Stimulated activated CD4-positive, alpha-beta T cell treated with anti-CD3 and anti-CD28 coated beads, Interleukin-12 subunit alpha, Interleukin-12 subunit beta, amount 100 ng/mL, for 24 hours (primary cell): ENCODE measurements around the gene TLK2.
A peak's percentile ranks its signal among the peaks of the same experiment; 100 is the strongest.
"Not testable (repeated sequence)": the region's sequence is repeated elsewhere in the genome, so short reads cannot be mapped to it uniquely, and the experiment has no call there.

Source experiments
- DNase-seq, 2 experiments: peaks; one replicate each; pipeline ENCODE4 v3.0.0-alpha.2; 2020; ENCODE audit warnings: low read depth in 2 of 2

TLK2 gene

DNA sequence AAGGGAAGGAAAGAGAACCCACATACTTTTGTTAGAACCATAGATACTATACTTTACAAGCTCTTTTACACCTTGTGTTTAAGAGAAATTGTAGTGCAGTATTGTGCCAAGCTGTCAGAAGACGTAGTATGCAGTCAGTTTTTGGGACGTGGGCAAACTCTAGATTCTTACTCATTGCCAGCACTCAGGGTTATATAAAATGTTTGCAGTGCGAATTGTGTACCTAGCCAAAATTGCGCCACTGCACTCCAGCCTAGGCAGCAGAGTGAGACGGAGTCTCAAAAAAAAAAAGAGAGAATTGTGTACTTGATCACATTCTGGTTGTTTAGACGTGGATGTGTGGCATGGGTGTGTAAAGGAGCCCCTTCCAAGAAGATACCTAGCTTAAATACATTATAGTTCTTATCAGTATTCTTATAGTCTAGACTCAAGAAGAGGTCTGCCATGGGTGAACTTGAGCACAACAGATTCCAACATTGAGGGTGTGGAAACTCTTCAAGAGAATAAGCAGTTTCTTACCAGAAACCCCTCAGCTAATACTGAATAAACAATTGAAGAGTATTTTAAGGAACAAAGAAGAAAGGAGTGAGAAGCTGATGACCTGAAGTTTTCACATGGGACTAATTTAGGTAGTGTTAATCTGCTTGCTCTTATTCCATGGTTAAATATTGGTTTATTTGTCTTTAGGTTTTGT is 121.5 kb downstream of the TLK2 start:
- no peak for DNase-seq

DNA sequence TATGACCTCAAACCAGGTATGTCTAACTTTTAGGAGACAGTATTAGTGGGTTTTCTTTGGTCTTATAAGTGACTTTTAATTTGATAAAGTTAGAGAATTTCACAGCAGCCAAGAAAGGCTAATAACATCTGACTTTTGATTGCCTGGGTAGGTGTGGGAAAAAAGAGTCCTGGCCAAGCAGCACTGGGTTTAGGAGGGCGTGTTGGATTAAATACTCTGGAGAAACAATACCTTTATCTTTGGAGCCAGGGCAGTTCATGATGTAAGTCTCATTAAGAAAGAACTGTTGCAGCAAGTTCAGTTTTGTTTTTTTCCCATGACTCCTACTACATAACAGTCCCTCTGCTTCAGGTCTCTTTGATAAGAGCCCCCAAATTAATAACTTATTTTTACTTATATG is 122.2 kb downstream of the TLK2 start:
- DNase-seq, result no peak

DNA sequence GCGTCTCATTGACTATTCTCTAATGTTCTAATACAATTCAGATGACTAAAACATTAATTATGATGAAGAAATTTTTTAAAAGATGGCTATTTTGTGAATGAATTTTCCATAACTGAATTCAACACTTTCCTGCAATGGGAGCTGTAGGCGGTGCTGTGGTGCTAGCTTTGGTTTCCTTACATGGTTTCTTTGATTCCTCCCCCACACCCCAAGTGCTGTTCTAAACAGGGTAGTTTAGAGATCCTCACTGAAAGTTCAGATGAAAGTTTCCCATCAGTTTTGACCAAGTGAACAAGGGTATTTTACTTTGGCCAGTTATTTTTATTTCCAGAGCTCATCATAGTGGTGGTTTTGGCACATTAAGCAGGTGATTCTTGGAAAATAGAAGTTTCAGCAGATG is 122.8 kb downstream of the TLK2 start:
- no peak for DNase-seq

DNA sequence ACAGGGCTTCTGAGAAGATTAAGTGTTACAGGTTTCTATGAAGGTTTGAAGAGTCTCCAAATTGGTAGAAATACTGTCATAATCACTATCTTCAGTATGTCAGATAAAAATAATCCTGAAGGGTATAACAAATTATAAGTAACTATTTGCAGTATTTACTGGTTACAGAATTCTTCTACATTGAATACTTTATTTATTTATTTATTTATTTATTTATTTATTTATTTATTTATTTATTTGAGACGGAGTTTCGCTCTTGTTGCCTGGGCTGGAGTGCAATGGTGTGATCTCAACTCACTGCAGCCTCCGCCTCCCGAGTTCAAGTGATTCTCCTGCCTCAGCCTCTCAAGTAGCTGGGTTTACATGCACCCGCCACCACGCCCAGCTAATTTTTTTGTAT is 125.2 kb downstream of the TLK2 start:
- DNase-seq, result not testable (repeated sequence)

DNA sequence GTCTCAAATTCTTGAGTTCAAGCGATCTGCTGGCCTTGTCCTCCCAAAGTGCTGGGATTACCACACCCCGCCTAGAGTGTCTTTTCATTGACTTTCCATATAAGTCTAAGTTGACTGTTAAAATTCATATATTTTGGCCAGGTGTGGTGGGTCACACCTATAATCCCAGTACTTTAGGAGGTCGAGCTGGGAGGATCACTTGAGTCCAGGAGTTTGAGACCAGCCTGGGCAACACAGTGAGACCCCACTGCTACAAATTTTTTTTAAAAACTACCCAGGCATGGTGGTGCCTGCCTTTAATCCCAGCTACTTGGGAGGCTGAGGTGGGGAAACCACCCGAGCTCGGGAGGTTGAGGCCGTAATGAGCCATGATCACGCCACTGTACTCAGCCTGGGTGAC is 127.0 kb downstream of the TLK2 start:
- DNase-seq, result no peak

DNA sequence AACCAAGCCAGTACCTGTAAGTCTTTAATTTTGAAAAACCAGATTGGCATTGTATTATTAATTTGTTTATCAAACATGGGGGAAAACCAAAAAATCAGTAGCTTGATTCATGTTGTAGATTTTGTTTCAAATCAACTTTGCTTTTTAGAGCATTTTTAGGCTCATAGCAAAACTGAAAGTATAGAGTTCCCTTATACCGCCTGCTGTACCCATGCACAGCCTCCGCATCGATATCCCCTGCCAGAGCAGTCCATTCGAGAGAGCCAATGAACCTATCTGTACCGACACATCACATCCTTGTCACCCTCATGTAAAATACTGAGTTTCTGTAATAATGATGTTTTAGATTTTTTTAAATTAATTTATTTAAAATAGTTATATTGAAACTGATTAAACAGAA is 132.7 kb downstream of the TLK2 start:
- no peak for DNase-seq

DNA sequence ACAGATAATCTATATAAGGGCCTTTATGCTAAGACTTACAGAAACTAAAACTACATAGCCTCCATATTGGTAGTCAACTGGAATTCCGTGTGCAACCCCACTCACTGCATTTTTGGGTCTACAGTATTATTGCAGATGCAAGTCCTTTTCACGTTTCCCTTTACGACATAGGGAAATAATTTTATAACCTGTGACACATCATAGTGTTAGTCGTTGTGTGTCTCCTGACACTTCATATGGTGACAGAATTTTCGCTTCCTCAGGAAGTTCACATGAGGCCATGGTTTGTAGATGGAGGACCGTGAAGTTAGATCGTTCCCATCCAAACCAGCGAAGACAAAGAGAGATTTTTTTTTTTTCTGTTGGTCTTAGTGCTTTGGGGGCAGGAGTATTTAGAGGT is 133.1 kb downstream of the TLK2 start:
- DNase-seq, result no peak

DNA sequence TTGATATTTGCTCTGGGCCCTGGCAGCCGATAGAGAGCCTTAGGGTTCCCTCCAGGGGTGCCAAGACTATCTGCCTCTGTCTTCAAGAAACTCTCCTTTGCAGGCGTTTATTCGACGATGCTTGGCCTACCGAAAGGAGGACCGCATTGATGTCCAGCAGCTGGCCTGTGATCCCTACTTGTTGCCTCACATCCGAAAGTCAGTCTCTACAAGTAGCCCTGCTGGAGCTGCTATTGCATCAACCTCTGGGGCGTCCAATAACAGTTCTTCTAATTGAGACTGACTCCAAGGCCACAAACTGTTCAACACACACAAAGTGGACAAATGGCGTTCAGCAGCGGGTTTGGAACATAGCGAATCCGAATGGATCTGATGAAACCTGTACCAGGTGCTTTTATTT is 133.7 kb downstream of the TLK2 start:
- not testable (repeated sequence) for DNase-seq

DNA sequence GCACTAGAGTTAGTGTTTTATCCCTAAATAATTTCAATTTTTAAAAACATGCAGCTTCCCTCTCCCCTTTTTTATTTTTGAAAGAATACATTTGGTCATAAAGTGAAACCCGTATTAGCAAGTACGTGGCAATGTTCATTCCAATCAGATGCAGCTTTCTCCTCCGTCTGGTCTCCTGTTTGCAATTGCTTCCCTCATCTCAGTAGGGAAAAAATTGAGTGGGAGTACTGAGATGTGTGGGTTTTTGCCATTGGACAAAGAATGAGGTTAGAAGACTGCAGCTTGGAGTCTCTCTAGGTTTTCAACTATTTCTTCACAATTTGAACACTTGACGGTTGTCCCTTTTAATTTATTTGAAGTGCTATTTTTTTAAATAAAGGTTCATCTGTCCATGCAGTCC is 134.5 kb downstream of the TLK2 start:
- not testable (repeated sequence) for DNase-seq

DNA sequence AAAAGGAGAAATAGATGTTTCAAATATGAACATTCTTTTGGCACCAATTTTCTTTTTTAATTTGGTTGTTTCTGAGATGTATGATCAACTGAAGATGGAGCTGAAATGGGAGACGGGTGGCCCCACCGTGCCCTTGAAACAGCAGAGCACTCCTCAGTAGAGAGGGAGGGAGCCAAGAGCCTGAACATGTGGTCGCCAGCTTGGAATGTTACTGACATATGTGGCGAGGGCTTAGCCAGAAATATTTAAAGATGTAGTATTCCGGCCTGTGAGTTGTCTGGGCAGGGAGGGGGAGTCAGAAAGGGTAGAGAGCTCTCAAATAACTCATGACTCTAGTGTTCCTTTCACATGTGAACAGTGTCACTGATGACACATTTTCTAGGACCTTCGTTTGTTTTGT is 135.5 kb downstream of the TLK2 start:
- no peak for DNase-seq

DNA sequence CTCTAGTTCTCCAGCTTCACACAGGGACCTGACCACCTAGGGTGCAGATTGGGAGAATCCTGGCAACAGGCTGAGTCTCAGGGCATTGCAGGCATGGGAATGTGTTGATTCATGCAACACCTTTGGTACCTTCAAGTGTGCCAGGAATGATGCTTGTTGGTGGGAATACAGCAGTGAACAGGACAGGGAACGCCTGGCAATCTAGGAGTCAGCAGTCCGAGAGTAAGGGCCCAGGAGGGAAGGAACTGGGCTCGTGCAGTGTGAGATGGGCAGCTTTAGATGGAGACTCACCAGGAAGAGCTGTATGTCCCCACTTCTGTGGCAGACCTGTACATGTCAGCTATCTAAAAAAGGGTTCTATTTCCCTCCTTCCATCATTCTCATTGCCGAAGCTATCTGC is 136.9 kb downstream of the TLK2 start:
- no peak for DNase-seq

DNA sequence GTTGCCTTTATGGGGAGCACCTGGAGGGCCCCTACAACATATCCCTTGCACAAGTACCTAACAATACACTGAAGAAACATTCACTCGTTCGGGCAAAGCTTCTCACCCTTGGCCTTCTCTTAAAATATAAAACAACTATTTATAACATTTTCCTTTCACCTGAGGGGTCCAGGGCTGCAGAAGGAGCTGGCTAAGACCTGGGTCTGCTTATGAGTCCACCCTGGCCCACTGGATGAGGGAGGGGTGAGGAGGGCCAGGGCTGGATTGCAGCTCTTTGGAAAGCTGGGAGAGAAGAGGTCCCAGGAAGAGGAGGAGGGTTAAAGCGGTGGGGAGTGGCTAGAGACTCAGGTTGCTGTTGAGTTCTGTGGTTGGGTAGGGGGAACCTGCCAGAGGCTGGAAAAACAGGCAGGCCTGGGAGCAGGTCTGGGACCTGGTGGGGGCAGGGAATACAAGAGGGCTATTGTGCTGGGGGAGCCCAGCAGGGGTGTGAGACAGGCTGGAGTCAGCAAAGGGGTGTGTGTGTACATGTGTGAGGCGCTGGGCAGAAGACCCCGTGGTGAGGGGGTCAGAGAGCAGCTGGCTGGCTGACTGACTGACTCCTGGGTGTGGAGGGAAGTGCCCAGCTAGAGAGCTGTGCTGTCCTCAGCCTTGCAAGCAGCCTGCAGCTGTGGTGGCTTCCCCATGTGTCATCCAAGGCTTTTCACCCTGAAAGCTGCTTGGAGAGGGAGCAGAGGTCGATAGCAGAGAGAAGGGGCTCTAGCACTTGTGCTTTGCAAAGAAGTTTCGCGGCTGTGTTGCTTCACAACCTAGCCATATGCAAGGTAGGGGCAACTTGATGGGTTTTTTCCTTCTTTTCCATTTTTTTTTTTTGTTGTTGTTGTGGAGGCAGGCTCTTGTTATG is 138.6 kb downstream of the TLK2 start:
- no peak for DNase-seq

DNA sequence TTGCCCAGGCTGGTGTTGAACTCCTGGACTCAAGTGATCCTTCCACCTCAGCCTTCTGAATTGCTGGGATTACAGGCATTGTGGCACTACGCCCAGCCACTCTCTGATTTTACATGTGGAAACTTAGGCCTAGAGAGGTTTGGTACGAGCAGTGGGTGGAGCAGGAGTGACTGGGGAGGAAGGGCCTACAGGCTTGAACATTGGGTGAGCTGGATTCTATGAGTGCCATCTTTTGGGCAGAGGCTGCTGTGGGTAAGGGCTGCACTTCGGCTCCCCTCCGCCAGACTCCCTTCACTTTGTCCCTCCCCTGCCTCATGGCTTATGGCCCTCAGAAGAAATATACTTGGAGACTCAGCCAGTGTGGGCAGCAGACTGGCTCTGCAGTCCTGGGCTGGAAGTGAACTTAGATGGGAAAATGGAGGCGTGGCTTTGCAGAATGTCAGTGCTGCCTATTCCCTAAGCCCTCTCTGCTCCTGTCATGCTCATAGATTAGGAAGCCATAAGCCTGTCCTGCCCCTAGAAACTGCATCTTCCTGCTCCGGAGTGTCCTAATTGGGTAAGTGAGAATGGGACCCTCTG is 139.4 kb downstream of the TLK2 start:
- DNase-seq, result no peak

DNA sequence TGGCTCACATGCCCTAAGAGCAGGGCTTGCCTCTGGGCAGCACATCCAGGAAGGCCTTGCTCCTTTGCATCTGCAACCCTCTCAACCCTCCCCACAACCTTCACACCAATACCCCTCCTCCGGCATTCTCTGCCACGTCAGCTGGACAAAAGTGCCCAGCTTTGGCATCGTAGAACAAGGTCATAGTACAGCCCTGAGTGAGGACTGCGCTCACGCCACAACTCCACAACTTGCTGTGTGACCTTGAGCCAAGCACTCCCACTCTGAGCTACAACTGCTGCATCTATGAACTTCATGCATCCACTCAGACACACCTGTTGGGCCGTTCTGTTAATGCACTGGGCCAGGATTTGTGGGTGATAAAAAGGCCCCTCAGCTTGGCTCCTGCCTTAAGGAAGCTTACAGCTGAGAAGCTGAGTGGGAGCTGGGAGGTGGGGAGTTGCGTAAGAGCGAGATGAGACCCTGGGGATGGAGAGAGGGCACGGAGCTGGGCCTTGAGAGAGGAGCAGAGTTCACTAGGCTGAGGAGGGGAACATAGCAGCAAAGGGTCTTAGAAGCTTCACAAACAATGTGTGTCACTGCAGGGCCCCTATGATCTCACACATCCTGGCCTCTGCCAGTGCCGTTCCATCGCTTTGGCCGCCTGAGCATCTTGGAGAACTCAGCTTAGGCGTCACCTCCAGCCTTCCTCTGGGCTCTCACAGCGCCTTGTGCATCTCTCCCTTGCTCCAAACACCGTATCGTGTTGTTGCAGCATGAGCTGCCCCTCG is 140.2 kb downstream of the TLK2 start:
- no peak for DNase-seq

DNA sequence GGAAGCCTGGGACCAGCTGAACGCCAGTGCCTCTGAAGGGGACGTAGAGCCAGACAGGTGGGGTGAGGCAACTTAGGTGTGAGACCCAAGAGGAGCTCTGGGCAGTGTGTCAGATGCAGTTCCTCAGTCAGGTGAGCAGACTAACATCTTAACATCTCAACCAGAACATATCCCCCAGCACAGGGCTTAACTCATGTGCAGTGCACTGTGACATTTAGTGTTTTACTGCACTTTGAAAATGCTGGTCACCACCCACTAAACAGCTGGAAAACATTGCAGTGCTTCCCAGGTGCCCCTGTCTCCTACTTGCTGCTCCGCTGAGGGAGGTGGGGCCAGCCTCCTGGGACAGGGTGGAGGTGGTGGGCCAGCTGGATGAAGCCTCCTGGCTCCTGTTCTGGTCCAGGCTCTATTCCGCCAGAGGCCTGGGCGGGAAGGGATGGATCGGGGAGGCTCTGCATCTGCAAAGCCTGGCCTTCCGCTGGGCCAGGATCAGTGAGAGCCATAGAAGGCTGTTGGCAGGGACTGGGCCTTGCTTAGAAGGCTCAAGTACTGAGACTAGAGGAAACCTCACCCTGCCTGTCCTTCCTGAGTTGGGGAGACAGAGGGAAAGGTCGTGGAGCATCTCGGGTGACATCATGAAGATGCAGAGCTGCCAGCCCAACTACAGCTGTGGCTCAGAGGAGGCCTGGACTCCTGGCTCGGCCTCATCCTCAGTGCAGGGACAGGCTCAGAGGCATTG is 141.0 kb downstream of the TLK2 start:
- no peak for DNase-seq

DNA sequence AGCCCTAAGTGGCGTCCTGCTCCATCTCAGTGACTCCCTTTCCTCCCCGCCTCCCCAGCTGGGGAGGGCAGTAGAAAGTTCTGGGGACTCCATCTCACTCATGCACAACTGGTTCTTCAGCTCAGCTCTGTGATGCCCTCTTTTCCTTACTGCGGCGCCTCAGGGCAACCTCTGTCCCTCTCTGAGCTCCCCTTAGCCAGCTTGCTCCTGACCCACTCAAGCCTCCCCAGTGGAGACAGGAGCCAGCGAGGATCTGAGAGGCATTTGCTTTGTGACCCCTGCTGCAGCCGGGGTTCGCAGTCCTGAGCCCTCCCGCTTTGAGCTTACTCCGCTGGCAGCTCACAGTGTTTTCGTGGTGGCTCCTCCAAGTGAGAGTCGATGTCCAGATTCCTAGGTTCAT is 142.6 kb downstream of the TLK2 start:
- no peak for DNase-seq

DNA sequence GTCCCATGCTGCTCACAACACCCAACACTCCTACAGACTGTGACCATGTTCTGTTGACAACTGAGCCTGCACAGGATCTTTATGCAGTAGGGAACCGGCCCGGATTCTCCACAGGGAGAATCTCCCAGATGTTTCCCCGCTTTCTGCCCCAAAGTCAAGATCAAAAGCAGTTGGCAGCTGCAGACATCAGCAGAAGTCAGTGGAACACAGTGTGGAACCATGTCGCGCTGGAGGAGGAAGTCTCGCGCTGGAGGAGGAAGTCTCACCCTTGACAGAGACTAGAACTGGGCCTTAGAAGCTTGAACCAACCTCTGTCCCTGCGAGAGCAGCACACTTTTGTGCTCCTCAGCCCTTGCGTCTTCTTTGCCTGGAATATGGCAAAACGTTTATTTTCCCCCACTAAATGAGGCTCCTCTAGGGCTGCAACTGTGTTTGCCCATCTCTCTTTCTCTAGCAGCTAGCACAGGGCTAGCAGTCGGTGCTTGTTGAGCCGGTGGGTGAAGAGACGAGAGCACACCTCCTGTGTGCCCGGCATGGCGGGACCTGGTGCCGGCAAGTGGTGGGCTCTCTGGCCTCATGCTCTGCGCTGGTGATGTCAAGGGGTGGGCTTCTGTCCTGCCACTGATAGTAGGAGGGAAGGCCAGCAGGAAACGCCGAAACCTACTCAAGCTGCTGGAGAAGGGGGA is 146.7 kb downstream of the TLK2 start:
- no peak for DNase-seq

DNA sequence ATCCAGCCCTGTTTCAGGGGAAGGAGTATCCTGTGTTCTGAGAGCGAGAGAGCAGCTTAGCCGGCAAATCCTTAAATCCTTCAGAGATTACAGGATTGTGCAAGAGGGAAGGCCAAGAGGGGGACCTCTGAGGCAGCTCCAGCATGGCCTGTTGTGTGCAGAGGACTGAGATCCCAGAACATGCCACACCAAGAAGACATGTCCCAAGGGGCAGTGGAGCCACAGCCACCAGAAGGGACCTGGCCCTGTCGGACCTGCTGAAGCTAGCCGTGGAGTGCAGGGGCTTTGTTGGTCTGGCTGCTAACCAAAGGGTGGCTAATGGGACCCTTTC is 147.2 kb downstream of the TLK2 start:
- no peak for DNase-seq

DNA sequence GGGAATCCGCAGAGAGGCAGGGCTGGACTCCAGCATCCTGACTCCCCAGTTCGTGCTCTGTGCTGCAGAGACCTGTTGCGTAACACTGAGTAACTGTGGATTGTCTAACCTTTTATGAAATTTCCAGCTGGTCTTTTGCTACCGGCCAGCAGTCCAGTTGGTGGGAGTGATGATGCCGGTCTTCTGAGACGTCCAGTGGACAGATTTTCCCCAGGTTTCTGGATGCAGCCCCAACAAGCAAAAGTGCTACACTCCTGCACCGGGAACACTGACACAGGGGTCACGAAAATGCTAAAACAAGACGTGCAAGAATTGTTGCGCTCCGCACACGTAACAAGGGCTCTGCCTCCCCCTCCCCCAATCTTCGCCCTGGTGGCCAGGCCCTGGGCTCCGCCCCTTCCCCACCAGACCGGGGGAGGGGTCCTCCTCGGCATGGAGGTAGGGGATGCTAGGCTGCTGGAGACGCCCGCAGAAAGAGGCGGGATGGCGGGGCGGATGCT is 148.1 kb downstream of the TLK2 start:
- DNase-seq, result no peak

DNA sequence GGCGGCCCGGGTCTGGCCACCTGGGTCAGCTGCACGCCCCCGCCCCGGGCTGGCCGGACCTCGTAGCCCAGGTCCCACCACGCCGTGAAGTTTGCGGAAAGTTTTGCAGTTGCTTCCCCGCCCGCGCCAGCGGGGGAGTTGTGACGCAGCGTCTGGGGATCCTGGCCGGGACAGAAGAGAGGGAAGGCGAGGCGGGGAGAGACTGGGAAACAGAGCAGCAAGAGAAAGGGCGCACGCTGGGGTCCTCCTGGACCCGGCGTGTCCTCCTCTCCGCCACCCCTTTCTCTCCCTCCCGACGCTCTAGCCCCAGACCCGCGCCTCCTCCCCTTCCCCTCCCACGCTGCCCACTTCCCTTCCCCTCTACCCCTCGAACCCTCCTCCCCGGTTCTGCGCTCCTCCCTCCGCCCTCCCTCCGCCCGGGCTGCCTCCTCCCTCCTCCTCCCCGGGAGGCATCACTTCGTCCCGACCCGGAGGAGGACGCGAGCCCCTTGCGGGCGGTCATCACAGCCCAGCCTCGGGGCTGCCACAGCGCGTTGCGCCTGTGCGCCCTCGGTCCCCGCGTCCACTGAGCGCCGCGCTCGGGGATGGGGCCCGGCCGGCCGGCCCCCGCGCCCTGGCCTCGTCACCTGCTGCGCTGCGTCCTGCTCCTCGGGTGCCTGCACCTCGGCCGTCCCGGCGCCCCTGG is 148.7 kb downstream of the TLK2 start, which contains the start of gene MRC2:
TSS of gene MRC2 (plus strand) at position 452 of the 685 bp plus-strand sequence. CDS start at position 585, 133 bp downstream.
- peak in 1 of 2 experiments; percentile 63 for DNase-seq
